Body of pancreas (tissue), 4 donors: ENCODE data around the gene COQ6.

Source experiments
- CTCF ChIP-seq, 7 experiments: fragments of 450-650 bp in 4 of 7; fragments of 200-600 bp in 3 of 7; sonication (generic) in 3 of 7; IDR thresholded peaks; one replicate each; pipeline ENCODE4 v1.5.1; 2016 to 2019; ENCODE audit warnings: antibody characterized with exemption in 7 of 7
- POLR2A ChIP-seq, 3 donors: fragments of 450-650 bp; IDR thresholded peaks; one replicate each; pipeline ENCODE4 v1.6.1; 2016; ENCODE audit warnings: antibody characterized with exemption in 3 of 3, mild to moderate bottlenecking in 2 of 3

- TF ChIP-seq CTCF (IDR thresholded peaks at IDR 0.05) (no peak), POLR2A (IDR thresholded peaks at IDR 0.05) (no peak)
Observed at GRCh38 chr14:73976125-73976524, 26.0 kb downstream of the COQ6 start.
